ENCODE results near the gene ONECUT2. TPM values are rescaled to one million over a fixed set of nuclear protein-coding genes. Genes with fewer than 3 reads are reported as not detected.

Gene ONECUT2
- total and polyA plus RNA-seq, 3 donors from 2014 or later = 0.69 to 0.93 (median 0.79) TPM

GRCh38 chr18:57539702-57540101 lies 104.5 kb downstream of the ONECUT2 start:
- intact Hi-C loops (cut with DNase I; ENCODE audit: low total_unique reads) = no loop called here
- no peak for TF ChIP-seq POLR2A (IDR thresholded peaks at IDR 0.05)
- no peak for TF ChIP-seq CTCF (IDR thresholded peaks at IDR 0.05)
- Histone ChIP-seq H3K4me1 (no peaks in the 10 kb centered on the region), H3K27me3 (no peaks in the 10 kb centered on the region), H3K4me3 (no peak overlapping the region), H3K36me3 (ENCODE audit: low read depth, missing control alignments) (no peaks in the 10 kb centered on the region), H3K27ac (no peak overlapping the region), H3K9me3 (no peaks in the 10 kb centered on the region)
- 90 to 98% methylated on average over 4 of the region's 4 CpGs for WGBS, 2 donors
- no peak for DNase-seq

Other genes with a start within 250 kb of the ONECUT2 start
- gene ST8SIA3, start 82.8 kb upstream of the ONECUT2 start, total RNA-seq = 1 to 10 TPM in 1 of 2 donors, under 1 TPM in 1; 0.93 to 1.6 TPM
- 2.5 TPM for gene ST8SIA3, start 82.8 kb upstream of the ONECUT2 start, polyA plus RNA-seq (ENCODE audit: insufficient read depth, low read depth, low replicate concordance)
- gene FECH, start 151.3 kb downstream of the ONECUT2 start, total RNA-seq = 10 to 100 TPM; 27.4 to 37.0 TPM
- gene FECH, start 151.3 kb downstream of the ONECUT2 start, polyA plus RNA-seq (ENCODE audit: insufficient read depth, low read depth, low replicate concordance) = 19.6 TPM
- 10 to 100 TPM; 86.3 to 86.9 TPM for gene NARS1, start 186.5 kb downstream of the ONECUT2 start, total RNA-seq
- gene NARS1, start 186.5 kb downstream of the ONECUT2 start, polyA plus RNA-seq (ENCODE audit: insufficient read depth, low read depth, low replicate concordance) = 57.9 TPM

All from testis (tissue), 3 donors.